ENCODE results near the gene RBM39. TPM values are rescaled to one million over a fixed set of nuclear protein-coding genes. Genes with fewer than 3 reads are reported as not detected.
"Not testable (repeated sequence)": the region's sequence is repeated elsewhere in the genome, so short reads cannot be mapped to it uniquely, and the experiment has no call there.

Gene RBM39
- total and polyA plus RNA-seq, 2 of the 13 experiments (the other 11 are each of a cell fraction or from before 2014, with no cell fraction given): 788 to 920 TPM

GRCh38 chr20:35685368-35685767 lies 56.7 kb downstream of the RBM39 start:
- FAIRE-seq; in situ Hi-C loops (cut with HindIII; ENCODE audit: extremely low pct_ligation_motif_present, low pct_unique_long_range_greater_than_20kb); DNase-seq (ENCODE audit: low spot score); H3K4me1 ChIP-seq (ENCODE audit: insufficient read depth, low read length); H3K9me3 ChIP-seq (ENCODE audit: low read length); BruUV-seq (replicated peaks); H3K79me2 ChIP-seq (ENCODE audit: insufficient read depth, low read length); H3K9ac ChIP-seq (ENCODE audit: insufficient read depth, low read depth, low read length); H4K20me1 ChIP-seq (ENCODE audit: insufficient read depth, low read length); CTCF ChIA-PET (ENCODE audit: low intra/inter-chr PET ratio, low total read pairs); H2AFZ ChIP-seq (ENCODE audit: low read length); H3K4me2 ChIP-seq (ENCODE audit: low read depth, low read length); intact Hi-C loops (cut with micrococcal nuclease; ENCODE audit: unreplicated experiment); H3K27ac ChIP-seq (ENCODE audit: extremely low read length, insufficient read depth, low read length); H3K4me3 ChIP-seq (replicated peaks in 1 of 3; ENCODE audit: insufficient read depth in 1 of 3, low read depth in 2 of 3, low read length in 3 of 3); H3K27me3 ChIP-seq (ENCODE audit: control insufficient read depth in 1 of 2, insufficient read depth in 2 of 2, low read length in 2 of 2); ATAC-seq: not testable (repeated sequence)
- WGBS (ENCODE audit: low lambda C conversion rate): 98% methylated on average over 9 of the region's 9 CpGs
- POLR2A ChIA-PET: interaction anchor here (0.6 to 1.4 kb wide), 2 partner anchors 21 to 34 kb away, joined by 3 read pairs; partner anchors contain the start of genes CPNE1 and RBM12
- H3K36me3 ChIP-seq (replicated peaks in 1 of 2; ENCODE audit: control insufficient read depth in 1 of 2, insufficient read depth in 2 of 2, low read length in 2 of 2): peaks cover 16 to 35% of the 10 kb centered on the region in 2 experiments

GRCh38 chr20:35681960-35682359 lies 60.1 kb downstream of the RBM39 start:
- DNase-seq (ENCODE audit: low spot score) (no peak), FAIRE-seq (no peak), ATAC-seq (no peak)
- H3K4me2 ChIP-seq (ENCODE audit: low read depth, low read length): no peak overlapping the region
- 97% methylated on average over 1 of the region's 1 CpG for WGBS (ENCODE audit: low lambda C conversion rate)
- H3K9me3 ChIP-seq (ENCODE audit: low read length): peaks cover under 1% of the 10 kb centered on the region
- peaks cover 3 to 12% of the 10 kb centered on the region in 2 experiments; a peak in 4 of 5 replicates for H3K36me3 ChIP-seq (replicated peaks in 1 of 2; ENCODE audit: control insufficient read depth in 1 of 2, insufficient read depth in 2 of 2, low read length in 2 of 2)
- intact Hi-C loops (cut with micrococcal nuclease; ENCODE audit: unreplicated experiment): no loop called here
- ChIA-PET CTCF (ENCODE audit: low intra/inter-chr PET ratio, low total read pairs) (no interaction called here), POLR2A (interaction anchor here (1.3 kb wide), 1 partner anchor 63 kb away, joined by 3 read pairs; no protein-coding TSS in a partner anchor)
- H2AFZ ChIP-seq (ENCODE audit: low read length): no peak overlapping the region
- H3K27me3 ChIP-seq (ENCODE audit: control insufficient read depth in 1 of 2, insufficient read depth in 2 of 2, low read length in 2 of 2): no peaks in the 10 kb centered on the region
- BruUV-seq (replicated peaks): no TSS peak
- no peak overlapping the region for H3K9ac ChIP-seq (ENCODE audit: insufficient read depth, low read depth, low read length)
- TF ChIP-seq HIVEP1 (CRISPR knock-in tag; IDR thresholded peaks at IDR 0.05) (no peak), TRIM24 (CRISPR knock-in tag; IDR thresholded peaks at IDR 0.05) (no peak), IRF9 (CRISPR knock-in tag; IDR thresholded peaks at IDR 0.05; ENCODE audit: borderline replicate concordance) (no peak), GATAD2A (CRISPR knock-in tag; IDR thresholded peaks at IDR 0.05) (no peak)
- H3K4me1 ChIP-seq (ENCODE audit: insufficient read depth, low read length): no peaks in the 10 kb centered on the region
- H3K79me2 ChIP-seq (ENCODE audit: insufficient read depth, low read length): no peaks in the 10 kb centered on the region
- H3K4me3 ChIP-seq (replicated peaks in 1 of 3; ENCODE audit: insufficient read depth in 1 of 3, low read depth in 2 of 3, low read length in 3 of 3): no peak overlapping the region
- in situ Hi-C loops (cut with HindIII; ENCODE audit: extremely low pct_ligation_motif_present, low pct_unique_long_range_greater_than_20kb): no loop called here
- no peak overlapping the region for H3K27ac ChIP-seq (ENCODE audit: extremely low read length, insufficient read depth, low read length)
- no peaks in the 10 kb centered on the region for H4K20me1 ChIP-seq (ENCODE audit: insufficient read depth, low read length)
